GM18505 (cell line): Measurements from ENCODE around the gene LARGE1.

ENCODE experiments used
- ATAC-seq: cut with Tn5 transposase; IDR thresholded peaks from one replicate; pipeline ENCODE4 v1.9.1; 2021; ENCODE audit not compliant: unreplicated experiment
- POLR2A ChIP-seq: IDR thresholded peaks from 4 replicates; pipeline ENCODE4 v1.6.1; 2011; ENCODE audit warnings: borderline replicate concordance; ENCODE audit not compliant: insufficient read depth, insufficient read length; ENCODE audit errors: extremely low read depth

Gene LARGE1

GRCh38 chr22:33426451-33426850 is 493.8 kb downstream of the LARGE1 start:
- no peak for ATAC-seq
- no peak for TF ChIP-seq POLR2A

GRCh38 chr22:33421859-33422258 is 498.4 kb downstream of the LARGE1 start:
- no peak for TF ChIP-seq POLR2A
- ATAC-seq, result no peak

DNA sequence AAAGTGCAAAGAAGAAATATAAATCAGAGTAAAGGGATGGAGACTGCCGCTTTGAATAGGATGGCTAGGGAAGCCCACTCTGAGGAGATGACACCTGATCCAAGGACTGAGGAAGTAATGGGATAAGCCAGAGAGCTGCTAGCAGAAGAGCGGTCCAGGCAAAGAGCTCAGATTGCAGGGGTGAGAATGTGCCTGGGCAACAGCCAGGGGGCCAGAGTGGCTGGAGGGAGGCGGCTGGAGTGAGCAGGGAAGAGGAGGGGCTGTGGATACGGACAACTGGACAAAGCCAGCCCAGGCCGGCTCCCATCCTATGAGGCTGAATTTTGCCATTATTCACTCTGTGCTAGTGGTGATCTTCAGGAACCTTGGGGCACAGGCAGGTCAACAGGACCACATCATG is 501.8 kb downstream of the LARGE1 start:
- ATAC-seq, result no peak
- TF ChIP-seq POLR2A, result no peak

GRCh38 chr22:33415401-33415800 is 504.9 kb downstream of the LARGE1 start:
- no peak for ATAC-seq
- no peak for TF ChIP-seq POLR2A

GRCh38 chr22:33409079-33409478 is 511.2 kb downstream of the LARGE1 start:
- no peak for ATAC-seq
- TF ChIP-seq POLR2A, result no peak

- TF ChIP-seq POLR2A, result no peak
- ATAC-seq, result no peak
Observed at GRCh38 chr22:33405194-33405593, 515.1 kb downstream of the LARGE1 start.

DNA sequence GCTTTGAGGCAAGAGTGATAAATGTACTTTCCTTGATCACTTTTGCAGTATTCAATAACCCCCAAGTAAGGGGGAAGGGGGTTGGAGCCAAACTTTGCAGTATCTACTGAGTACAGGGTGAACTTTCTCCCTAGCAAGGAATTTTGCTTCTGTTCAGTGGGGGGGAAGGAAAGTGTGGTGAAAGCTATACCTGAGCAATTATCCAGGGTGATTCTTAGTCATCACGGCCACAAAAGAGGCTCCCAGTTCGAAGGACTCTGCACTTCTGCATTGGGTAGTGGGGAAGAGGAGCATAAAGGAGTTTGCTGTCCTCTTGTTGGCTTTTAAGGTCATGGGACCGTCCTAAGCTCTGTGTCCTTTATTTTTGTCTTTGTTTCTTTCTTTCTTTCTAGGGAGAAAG is 515.6 kb downstream of the LARGE1 start:
- no peak for ATAC-seq
- TF ChIP-seq POLR2A, result no peak

DNA sequence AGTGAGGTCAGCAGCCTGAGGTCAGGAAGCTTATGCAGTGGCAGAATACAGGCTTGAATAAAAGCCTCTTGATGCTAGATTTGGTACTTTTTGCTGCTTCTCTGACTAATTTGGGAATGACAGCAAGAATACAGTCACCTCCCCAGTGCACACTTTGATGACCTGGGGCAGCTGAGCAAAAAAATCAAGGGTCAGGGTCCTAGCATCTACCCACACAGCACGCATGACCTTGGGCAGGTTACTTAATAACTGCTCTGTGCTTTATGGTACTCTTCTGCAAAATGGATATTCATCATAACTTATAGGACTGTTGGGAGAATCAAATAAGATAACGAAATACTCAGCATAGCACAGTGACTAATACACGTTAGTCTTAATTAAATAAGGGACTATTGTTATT is 518.0 kb downstream of the LARGE1 start:
- ATAC-seq, result no peak
- TF ChIP-seq POLR2A, result no peak

DNA sequence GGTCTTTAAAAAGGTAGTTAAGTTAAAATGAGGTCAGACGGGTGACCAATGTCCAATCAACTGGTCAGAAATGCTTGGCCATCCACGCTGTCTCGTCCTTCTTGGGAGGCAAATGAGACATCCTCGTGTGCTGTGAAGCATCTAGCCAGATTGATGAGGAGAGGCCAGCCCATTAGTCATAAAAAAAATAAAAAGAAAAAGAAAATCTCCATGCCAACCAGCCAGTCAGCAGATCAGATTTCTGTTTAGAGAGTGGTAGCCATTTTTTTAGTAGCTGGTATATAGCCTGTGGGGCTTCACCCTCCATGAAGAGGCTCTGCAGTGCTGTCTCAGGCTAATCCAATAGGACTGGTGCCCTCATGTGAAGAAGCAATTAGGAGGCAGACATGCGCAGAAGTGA is 519.0 kb downstream of the LARGE1 start:
- ATAC-seq, result no peak
- TF ChIP-seq POLR2A, result no peak

- TF ChIP-seq POLR2A, result no peak
- no peak for ATAC-seq
Observed at GRCh38 chr22:33400891-33401290, 519.4 kb downstream of the LARGE1 start.

- ATAC-seq, result no peak
- no peak for TF ChIP-seq POLR2A
Observed at GRCh38 chr22:33400061-33400840, 520.0 kb downstream of the LARGE1 start.

- no peak for TF ChIP-seq POLR2A
- no peak for ATAC-seq
Observed at GRCh38 chr22:33397381-33397907, 522.8 kb downstream of the LARGE1 start.

DNA sequence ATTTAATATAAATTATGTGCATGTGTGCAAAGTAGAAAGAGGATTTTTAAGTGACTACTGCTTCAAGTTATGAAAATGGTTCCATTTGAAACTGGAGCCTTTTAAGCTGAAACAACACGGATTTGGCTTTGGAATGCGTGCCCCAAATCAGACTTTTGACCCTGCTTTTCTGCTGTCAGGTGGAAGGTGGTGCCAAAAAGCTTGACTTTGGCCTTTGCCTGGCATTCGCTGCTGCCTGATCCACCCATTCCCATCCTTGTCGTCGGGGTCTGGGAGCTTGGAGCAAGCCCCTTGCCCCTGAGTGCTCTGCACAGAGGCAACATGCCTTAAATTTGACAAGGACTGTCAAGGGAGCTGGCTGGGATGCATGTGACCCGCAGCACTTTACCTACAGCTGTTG is 526.8 kb downstream of the LARGE1 start:
- no peak for ATAC-seq
- TF ChIP-seq POLR2A, result no peak

- ATAC-seq, result no peak
- TF ChIP-seq POLR2A, result no peak
Observed at GRCh38 chr22:33391298-33391697, 529.0 kb downstream of the LARGE1 start.
